Skeletal muscle tissue (tissue), 4 donors: ENCODE results near the gene ACP3. TPM values are rescaled to one million over a fixed set of nuclear protein-coding genes. Genes with fewer than 3 reads are reported as not detected.

ENCODE experiments used
- H3K27ac ChIP-seq: one replicate; pipeline ENCODE4 v1.7.0; 2013; ENCODE audit warnings: mild to moderate bottlenecking, low read depth, low read length, inconsistent platforms
- H3K27me3 ChIP-seq, 3 donors: one replicate each; pipeline ENCODE4 v1.7.0; 2013; ENCODE audit warnings: low read length in 3 of 3; ENCODE audit not compliant: control insufficient read depth in 3 of 3, insufficient read depth in 3 of 3
- H3K36me3 ChIP-seq, 3 donors: one replicate each; pipeline ENCODE4 v1.7.0; 2013; ENCODE audit warnings: low read length in 3 of 3; ENCODE audit not compliant: control insufficient read depth in 3 of 3, insufficient read depth in 3 of 3
- H3K4me1 ChIP-seq, 3 donors: one replicate each; pipeline ENCODE4 v1.7.0; 2013; ENCODE audit warnings: low read length in 3 of 3, mild to moderate bottlenecking in 3 of 3; ENCODE audit not compliant: control insufficient read depth in 3 of 3, insufficient read depth in 3 of 3
- H3K4me3 ChIP-seq, 3 donors: one replicate each; pipeline ENCODE4 v1.7.0; 2013; ENCODE audit warnings: low read length in 3 of 3
- H3K9ac ChIP-seq, 3 donors: one replicate each; pipeline ENCODE4 v1.7.0; 2013; ENCODE audit warnings: low read length in 3 of 3, mild to moderate bottlenecking in 3 of 3, moderate library complexity in 2 of 3, low read depth in 1 of 3
- H3K9me3 ChIP-seq, 3 donors: one replicate each; pipeline ENCODE4 v1.7.0; 2013; ENCODE audit warnings: low read length in 3 of 3; ENCODE audit not compliant: control insufficient read depth in 3 of 3
- total RNA-seq: library from RNA; depleted of rRNA; stranded (reverse); fragments of >200 nt; gene quantifications from one replicate; pipeline ENCODE4 v1.2.3, GENCODE V29; 2014
- donor health status: Osteomylitis.

The ACP3 gene
- total RNA-seq, 1 donor from 2014 or later = 0.52 TPM

- Histone ChIP-seq H3K9ac (no peak overlapping the region), H3K4me1 (no peaks in the 10 kb centered on the region), H3K36me3 (no peaks in the 10 kb centered on the region), H3K4me3 (no peak overlapping the region), H3K27me3 (no peaks in the 10 kb centered on the region), H3K9me3 (no peaks in the 10 kb centered on the region), H3K27ac (no peak overlapping the region)
These were observed 82.1 kb downstream of the ACP3 start for GRCh38 chr3:132399054-132399929.

GRCh38 chr3:132401255-132401654 lies 84.0 kb downstream of the ACP3 start:
- H3K27ac ChIP-seq = no peak overlapping the region
- H3K9ac ChIP-seq = no peak overlapping the region
- H3K4me3 ChIP-seq = no peak overlapping the region
- H3K36me3 ChIP-seq = no peaks in the 10 kb centered on the region
- no peaks in the 10 kb centered on the region for H3K27me3 ChIP-seq
- no peaks in the 10 kb centered on the region for H3K9me3 ChIP-seq
- H3K4me1 ChIP-seq = no peaks in the 10 kb centered on the region

GRCh38 chr3:132404276-132404675 lies 87.1 kb downstream of the ACP3 start:
- no peak overlapping the region for H3K9ac ChIP-seq
- H3K4me1 ChIP-seq = no peaks in the 10 kb centered on the region
- no peak overlapping the region for H3K27ac ChIP-seq
- no peak overlapping the region for H3K4me3 ChIP-seq
- no peaks in the 10 kb centered on the region for H3K9me3 ChIP-seq
- no peaks in the 10 kb centered on the region for H3K27me3 ChIP-seq
- H3K36me3 ChIP-seq = no peaks in the 10 kb centered on the region

- H3K9ac ChIP-seq = no peak overlapping the region
- H3K4me1 ChIP-seq = no peaks in the 10 kb centered on the region
- no peaks in the 10 kb centered on the region for H3K36me3 ChIP-seq
- no peaks in the 10 kb centered on the region for H3K27me3 ChIP-seq
- no peaks in the 10 kb centered on the region for H3K9me3 ChIP-seq
- H3K27ac ChIP-seq = no peak overlapping the region
- no peak overlapping the region for H3K4me3 ChIP-seq
These were observed 88.0 kb downstream of the ACP3 start for GRCh38 chr3:132405188-132405587.

- no peak overlapping the region for H3K27ac ChIP-seq
- H3K9ac ChIP-seq = no peak overlapping the region
- H3K4me1 ChIP-seq = no peaks in the 10 kb centered on the region
- H3K9me3 ChIP-seq = no peaks in the 10 kb centered on the region
- H3K4me3 ChIP-seq = no peak overlapping the region
- no peaks in the 10 kb centered on the region for H3K27me3 ChIP-seq
- no peaks in the 10 kb centered on the region for H3K36me3 ChIP-seq
These were observed 88.5 kb downstream of the ACP3 start for GRCh38 chr3:132405609-132406299.

- no peaks in the 10 kb centered on the region for H3K4me1 ChIP-seq
- no peak overlapping the region for H3K27ac ChIP-seq
- H3K9me3 ChIP-seq = no peaks in the 10 kb centered on the region
- no peak overlapping the region for H3K9ac ChIP-seq
- H3K4me3 ChIP-seq = no peak overlapping the region
- no peaks in the 10 kb centered on the region for H3K27me3 ChIP-seq
- H3K36me3 ChIP-seq = no peaks in the 10 kb centered on the region
These were observed 89.4 kb downstream of the ACP3 start for GRCh38 chr3:132406587-132406986.

GRCh38 chr3:132407025-132407424 lies 89.8 kb downstream of the ACP3 start:
- H3K9ac ChIP-seq = no peak overlapping the region
- no peak overlapping the region for H3K27ac ChIP-seq
- no peaks in the 10 kb centered on the region for H3K4me1 ChIP-seq
- no peak overlapping the region for H3K4me3 ChIP-seq
- no peaks in the 10 kb centered on the region for H3K36me3 ChIP-seq
- no peaks in the 10 kb centered on the region for H3K27me3 ChIP-seq
- no peaks in the 10 kb centered on the region for H3K9me3 ChIP-seq

Other genes with a start within 250 kb of the ACP3 start
- gene DNAJC13, start 100.1 kb downstream of the ACP3 start, total RNA-seq = 44.4 TPM